GM12865 (cell line): ENCODE data around the gene C5AR2.
A peak's percentile ranks its signal among the peaks of the same experiment; 100 is the strongest.
"Not testable (repeated sequence)": the region's sequence is repeated elsewhere in the genome, so short reads cannot be mapped to it uniquely, and the experiment has no call there.

Experiments used
- DNase-seq: peaks from one replicate; pipeline ENCODE4 v3.0.0; 2010; ENCODE audit warnings: low read depth
- H3K4me3 ChIP-seq: 2 replicates; pipeline ENCODE4 v1.5.1; 2011; ENCODE audit warnings: mild to moderate bottlenecking, low read depth, low read length, control low read depth
- CTCF ChIP-seq: IDR thresholded peaks from 2 replicates; pipeline ENCODE4 v1.5.1; 2011; ENCODE audit warnings: low read length, control low read depth, low read depth, inconsistent platforms; ENCODE audit not compliant: insufficient read depth; ENCODE audit errors: missing control alignments

C5AR2 gene

GRCh38 chr19:47379381-47379938 is 47.5 kb downstream of the C5AR2 start:
- DNase-seq = no peak
- no peak for TF ChIP-seq CTCF
- H3K4me3 ChIP-seq = no peak overlapping the region

- TF ChIP-seq CTCF = no peak
- H3K4me3 ChIP-seq = no peak overlapping the region
- DNase-seq = no peak
Observed at GRCh38 chr19:47380559-47380958, 48.6 kb downstream of the C5AR2 start.

GRCh38 chr19:47381121-47381520 is 49.1 kb downstream of the C5AR2 start:
- no peak for DNase-seq
- no peak for TF ChIP-seq CTCF
- H3K4me3 ChIP-seq = no peak overlapping the region

GRCh38 chr19:47381653-47382279 is 49.8 kb downstream of the C5AR2 start:
- no peak for TF ChIP-seq CTCF
- no peak overlapping the region for H3K4me3 ChIP-seq
- DNase-seq = peak; percentile 33

GRCh38 chr19:47383890-47384289 is 51.9 kb downstream of the C5AR2 start:
- not testable (repeated sequence) for DNase-seq, H3K4me3 ChIP-seq

DNA sequence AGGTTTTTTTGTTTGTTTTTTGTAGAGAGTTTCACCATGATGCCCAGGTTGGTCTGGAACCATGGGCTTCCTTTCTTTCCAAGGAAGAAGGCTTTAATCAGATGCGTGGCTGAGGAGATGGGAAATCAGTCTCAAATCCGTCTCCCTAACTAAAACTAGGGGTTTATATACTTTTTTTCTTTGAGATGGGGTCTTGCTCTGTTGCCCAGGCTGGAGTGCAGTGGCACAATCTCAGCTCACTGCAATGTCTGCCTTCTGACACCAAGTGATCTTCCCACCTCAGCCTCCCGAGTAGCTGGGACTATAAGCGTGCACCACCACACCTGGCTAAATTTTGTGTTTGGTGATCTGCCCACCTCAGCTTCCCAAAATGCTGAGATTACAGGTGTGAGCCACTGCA is 52.6 kb downstream of the C5AR2 start:
- DNase-seq = not testable (repeated sequence)

GRCh38 chr19:47386582-47386981 is 54.6 kb downstream of the C5AR2 start:
- not testable (repeated sequence) for DNase-seq, H3K4me3 ChIP-seq

More for the DNA sequence above, 52.6 kb downstream of the C5AR2 start:
- H3K4me3 ChIP-seq = not testable (repeated sequence)

DNA sequence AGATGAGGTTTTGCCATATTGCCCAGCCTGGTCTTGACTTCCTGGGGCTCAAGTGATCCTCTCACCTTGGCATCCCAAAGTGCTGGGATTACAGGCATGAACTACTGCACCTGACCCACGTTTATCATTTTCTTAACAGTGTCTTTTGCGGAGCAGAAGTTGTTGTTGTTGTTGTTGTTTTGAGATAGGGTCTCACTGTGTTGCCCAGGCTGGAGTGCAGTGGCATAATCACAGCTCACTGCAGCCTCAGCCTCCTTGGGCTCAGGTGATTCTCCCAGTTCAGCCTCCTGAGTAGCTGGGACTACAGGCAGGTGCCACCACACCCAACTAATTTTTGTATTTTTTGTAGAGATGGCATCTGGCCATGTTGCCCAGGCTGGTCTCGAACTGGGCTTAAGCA is 55.6 kb downstream of the C5AR2 start:
- not testable (repeated sequence) for DNase-seq, H3K4me3 ChIP-seq

DNA sequence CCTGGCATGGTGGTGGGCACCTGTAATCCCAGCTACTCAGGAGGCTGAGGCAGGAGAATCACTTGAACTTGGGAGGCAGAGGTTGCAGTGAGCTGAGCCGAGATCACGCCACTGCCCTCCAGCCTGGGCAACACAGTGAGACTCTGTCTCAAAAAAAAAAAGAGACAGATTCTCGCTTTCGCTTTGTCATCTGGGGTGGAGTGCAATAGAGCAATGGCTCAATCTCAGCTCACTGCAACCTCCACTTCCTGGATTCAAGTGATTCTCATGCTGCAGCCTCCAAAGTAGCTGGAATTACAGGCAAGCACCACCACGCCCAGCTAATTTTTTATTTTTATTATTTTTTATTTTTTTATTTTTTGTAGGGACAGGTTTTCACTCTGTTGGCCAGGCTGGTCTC is 56.7 kb downstream of the C5AR2 start:
- DNase-seq = peak; percentile 18

DNA sequence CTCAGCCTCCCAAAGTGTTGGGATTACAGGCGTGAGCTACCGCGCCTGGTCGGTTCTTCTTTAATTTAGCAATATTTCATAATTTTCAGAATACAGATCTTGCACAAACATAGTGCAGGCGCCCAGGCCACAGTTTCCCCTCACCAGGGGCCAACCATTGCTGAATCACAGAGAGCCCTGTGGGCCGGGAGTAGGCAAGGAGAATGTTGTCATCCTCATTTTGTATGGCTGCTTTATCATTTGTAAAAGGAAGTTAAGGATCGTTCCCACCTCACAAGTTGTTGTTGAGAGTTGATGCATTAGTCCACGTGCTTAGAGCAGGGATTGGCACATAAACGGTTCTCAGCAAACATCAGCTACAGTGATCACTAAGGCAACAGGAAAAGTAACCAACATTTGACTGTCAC is 57.2 kb downstream of the C5AR2 start:
- no peak for DNase-seq
- H3K4me3 ChIP-seq = no peak overlapping the region
- no peak for TF ChIP-seq CTCF

More for the DNA sequence above, 56.7 kb downstream of the C5AR2 start:
- H3K4me3 ChIP-seq = not testable (repeated sequence)
